GM20000 (cell line): ENCODE data around the gene ZNF292.

ENCODE experiments used
- DNase-seq: peaks from one replicate; pipeline ENCODE4 v3.0.0; 2012; ENCODE audit warnings: low spot score
- CTCF ChIP-seq: IDR thresholded peaks from 2 replicates; pipeline ENCODE4 v1.5.1; 2012; ENCODE audit warnings: mild to moderate bottlenecking, control low read depth; ENCODE audit errors: extremely low read depth, missing control alignments

Gene ZNF292

GRCh38 chr6:87199787-87200186, 44.4 kb downstream of the ZNF292 start:
- no peak for DNase-seq
- no peak for TF ChIP-seq CTCF

- DNase-seq: no peak
- no peak for TF ChIP-seq CTCF
These were observed 45.3 kb downstream of the ZNF292 start for GRCh38 chr6:87200469-87201175.

DNA sequence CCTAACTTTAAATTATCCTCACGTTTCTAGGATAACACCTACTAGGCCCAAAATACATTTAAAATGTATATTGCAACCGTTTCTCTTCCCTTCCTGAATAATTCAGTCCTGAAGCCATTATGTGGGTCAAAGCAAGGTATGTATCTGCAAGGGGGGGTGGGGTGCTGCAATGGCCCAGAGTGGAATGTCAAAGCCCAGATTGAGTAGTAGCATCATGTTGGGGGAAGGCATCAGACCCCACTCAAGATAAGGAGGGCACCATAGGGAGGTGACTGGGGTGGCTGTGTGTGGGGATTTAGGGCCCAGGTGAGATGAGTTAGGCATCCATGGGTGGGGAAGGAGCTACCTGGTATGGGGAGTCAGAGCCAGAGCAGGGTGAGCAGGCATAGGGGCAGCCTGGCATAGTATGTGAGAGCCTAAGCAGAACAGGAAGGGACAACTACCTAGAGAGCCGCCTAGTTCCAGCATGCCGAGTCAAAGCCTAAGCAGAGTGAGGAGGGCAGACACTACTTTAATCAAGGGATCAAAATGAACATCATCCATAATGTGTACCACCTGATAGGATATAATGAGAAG, 48.2 kb downstream of the ZNF292 start:
- DNase-seq: no peak
- no peak for TF ChIP-seq CTCF

DNA sequence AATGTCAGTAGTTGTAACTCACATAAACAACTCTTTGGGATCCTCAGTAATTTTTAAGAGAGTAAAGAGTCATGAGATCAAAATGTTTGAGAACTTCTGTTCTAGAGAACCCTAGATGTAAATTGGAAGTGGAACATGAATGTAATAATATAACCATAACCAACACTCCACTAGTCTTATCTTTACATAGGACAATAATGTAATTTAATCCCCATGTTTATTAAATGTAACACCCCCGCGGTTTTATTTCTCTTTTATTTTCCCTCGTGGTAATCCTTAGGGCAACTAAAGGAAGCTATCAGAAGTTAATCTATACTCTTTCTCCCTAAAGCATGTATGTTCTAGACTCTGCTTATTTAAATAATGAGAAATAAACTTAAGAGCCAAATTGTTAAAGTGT, 54.4 kb downstream of the ZNF292 start:
- no peak for TF ChIP-seq CTCF
- DNase-seq: no peak

DNA sequence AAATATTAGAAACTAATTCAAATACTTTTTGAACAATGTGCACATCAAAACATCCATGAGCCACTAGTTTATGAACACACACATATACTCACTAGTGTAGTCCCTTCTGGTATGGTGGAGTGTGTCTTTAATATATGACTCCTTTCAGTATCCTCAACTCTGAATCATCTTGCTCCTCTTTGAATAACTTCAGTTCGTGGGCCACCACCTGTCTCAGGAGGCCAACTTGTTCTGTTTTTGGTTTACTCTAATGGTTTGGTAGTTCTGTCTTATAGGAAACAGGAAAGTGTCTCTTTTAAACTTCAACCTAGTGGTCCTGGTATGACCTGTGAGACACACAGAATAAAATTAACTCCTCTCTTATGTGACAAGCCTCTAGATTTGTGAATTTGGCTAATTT, 55.6 kb downstream of the ZNF292 start:
- peak; percentile 57 for DNase-seq
- no peak for TF ChIP-seq CTCF

GRCh38 chr6:87212596-87212995, 57.2 kb downstream of the ZNF292 start:
- no peak for DNase-seq
- no peak for TF ChIP-seq CTCF

DNA sequence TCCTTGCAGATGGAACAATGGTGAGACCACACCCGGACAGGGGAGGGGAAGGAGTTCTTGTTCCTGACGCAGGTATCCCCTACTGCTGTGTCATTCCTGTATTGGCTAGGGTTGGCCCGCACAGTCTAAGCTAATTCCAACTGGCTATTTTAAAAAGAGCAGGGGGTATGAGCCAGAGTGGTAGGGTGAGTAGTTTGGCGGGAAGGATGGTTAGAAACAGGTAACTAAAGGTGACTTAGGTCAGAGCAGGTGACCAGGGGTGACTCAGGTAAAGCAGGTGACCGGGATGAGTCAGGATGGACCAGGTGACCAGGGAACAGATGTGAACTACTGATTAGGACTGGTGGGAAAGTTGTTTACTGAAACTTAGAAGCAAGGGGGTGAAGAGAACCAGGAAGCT, 58.0 kb downstream of the ZNF292 start:
- no peak for DNase-seq
- no peak for TF ChIP-seq CTCF
